Glutamatergic neuron (in vitro differentiated cells): ENCODE data around the gene ANXA7. TPM values are rescaled to one million over a fixed set of nuclear protein-coding genes. Genes with fewer than 3 reads are reported as not detected.
"Not testable (repeated sequence)": the region's sequence is repeated elsewhere in the genome, so short reads cannot be mapped to it uniquely, and the experiment has no call there.

Experiments used
- DNase-seq: peaks from one replicate; pipeline ENCODE4 v3.0.0; 2022
- H3K27ac Mint-ChIP-seq: one replicate; pipeline ENCODE4 v1.8.0; 2020; ENCODE audit warnings: mild to moderate bottlenecking, mixed read lengths, inconsistent platforms; ENCODE audit not compliant: unreplicated experiment
- H3K27me3 Mint-ChIP-seq: one replicate; pipeline ENCODE4 v1.8.0; 2020; ENCODE audit warnings: mild to moderate bottlenecking, moderate library complexity, mixed read lengths, inconsistent platforms; ENCODE audit not compliant: unreplicated experiment
- H3K36me3 Mint-ChIP-seq: one replicate; pipeline ENCODE4 v1.8.0; 2020; ENCODE audit warnings: mild to moderate bottlenecking, mixed read lengths, inconsistent platforms; ENCODE audit not compliant: unreplicated experiment
- H3K4me1 Mint-ChIP-seq: one replicate; pipeline ENCODE4 v1.8.0; 2020; ENCODE audit warnings: mild to moderate bottlenecking, low read depth, mixed read lengths, inconsistent platforms; ENCODE audit not compliant: unreplicated experiment
- H3K4me3 Mint-ChIP-seq: one replicate; pipeline ENCODE4 v1.8.0; 2020; ENCODE audit warnings: mild to moderate bottlenecking, mixed read lengths, inconsistent platforms; ENCODE audit not compliant: unreplicated experiment
- H3K9me3 Mint-ChIP-seq: one replicate; pipeline ENCODE4 v1.8.0; 2020; ENCODE audit warnings: mild to moderate bottlenecking, moderate library complexity, mixed read lengths, inconsistent platforms; ENCODE audit not compliant: unreplicated experiment
- total RNA-seq: library from RNA; stranded (reverse); fragmentation: NEBNext Ultra II Directional; extraction: Animal tissue kit (Norgen Biotek cat#: 25700); gene quantifications from one replicate; pipeline ENCODE4 v1.2.1, GENCODE V29; 2021; ENCODE audit not compliant: unreplicated experiment
- TF ChIP-seq, protein P1 (sequence below): fragments of 200-600 bp; sonication (generic); IDR thresholded peaks from one replicate; pipeline ENCODE4 v1.5.0; 2021; ENCODE audit not compliant: partially characterized antibody, unreplicated experiment

ANXA7 gene
- total RNA-seq, 1 donor from 2014 or later = 35.9 TPM

DNA sequence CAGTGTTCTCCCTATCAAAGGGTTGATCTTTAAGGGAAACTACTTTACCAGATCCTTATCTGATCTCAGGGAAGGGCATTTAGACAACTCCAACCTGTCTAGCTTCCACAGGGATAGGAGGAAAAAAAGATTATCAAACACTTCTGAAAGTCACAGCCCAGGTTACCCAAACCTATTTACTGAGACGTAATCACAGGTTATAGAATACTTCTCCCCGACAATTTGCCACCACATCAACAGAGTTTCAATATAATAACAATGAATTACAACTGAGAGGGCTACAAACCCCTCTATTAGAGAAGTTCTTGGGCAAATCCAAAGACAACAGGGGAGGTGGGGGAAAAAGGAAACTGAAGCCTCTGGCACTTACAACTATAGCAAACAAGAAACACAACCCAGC, 81.5 kb downstream of the ANXA7 start:
- TF ChIP-seq, protein P1, sequence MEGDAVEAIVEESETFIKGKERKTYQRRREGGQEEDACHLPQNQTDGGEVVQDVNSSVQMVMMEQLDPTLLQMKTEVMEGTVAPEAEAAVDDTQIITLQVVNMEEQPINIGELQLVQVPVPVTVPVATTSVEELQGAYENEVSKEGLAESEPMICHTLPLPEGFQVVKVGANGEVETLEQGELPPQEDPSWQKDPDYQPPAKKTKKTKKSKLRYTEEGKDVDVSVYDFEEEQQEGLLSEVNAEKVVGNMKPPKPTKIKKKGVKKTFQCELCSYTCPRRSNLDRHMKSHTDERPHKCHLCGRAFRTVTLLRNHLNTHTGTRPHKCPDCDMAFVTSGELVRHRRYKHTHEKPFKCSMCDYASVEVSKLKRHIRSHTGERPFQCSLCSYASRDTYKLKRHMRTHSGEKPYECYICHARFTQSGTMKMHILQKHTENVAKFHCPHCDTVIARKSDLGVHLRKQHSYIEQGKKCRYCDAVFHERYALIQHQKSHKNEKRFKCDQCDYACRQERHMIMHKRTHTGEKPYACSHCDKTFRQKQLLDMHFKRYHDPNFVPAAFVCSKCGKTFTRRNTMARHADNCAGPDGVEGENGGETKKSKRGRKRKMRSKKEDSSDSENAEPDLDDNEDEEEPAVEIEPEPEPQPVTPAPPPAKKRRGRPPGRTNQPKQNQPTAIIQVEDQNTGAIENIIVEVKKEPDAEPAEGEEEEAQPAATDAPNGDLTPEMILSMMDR = no peak
- H3K4me1 Mint-ChIP-seq = no peaks in the 10 kb centered on the region
- no peak overlapping the region for H3K27ac Mint-ChIP-seq
- H3K4me3 Mint-ChIP-seq = no peak overlapping the region
- no peaks in the 10 kb centered on the region for H3K36me3 Mint-ChIP-seq
- DNase-seq = no peak
- no peaks in the 10 kb centered on the region for H3K27me3 Mint-ChIP-seq
- H3K9me3 Mint-ChIP-seq = no peaks in the 10 kb centered on the region

DNA sequence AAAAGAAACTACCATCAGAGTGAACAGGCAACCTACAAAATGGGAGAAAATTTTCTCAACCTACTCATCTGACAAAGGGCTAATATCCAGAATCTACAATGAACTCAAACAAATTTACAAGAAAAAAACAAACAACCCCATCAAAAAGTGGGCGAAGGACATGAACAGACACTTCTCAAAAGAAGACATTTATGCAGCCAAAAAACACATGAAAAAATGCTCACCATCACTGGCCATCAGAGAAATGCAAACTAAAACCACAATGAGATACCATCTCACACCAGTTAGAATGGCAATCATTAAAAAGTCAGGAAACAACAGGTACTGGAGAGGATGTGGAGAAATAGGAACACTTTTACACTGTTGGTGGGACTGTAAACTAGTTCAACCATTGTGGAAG, 85.3 kb downstream of the ANXA7 start:
- not testable (repeated sequence) for DNase-seq, H3K9me3 Mint-ChIP-seq, H3K4me3 Mint-ChIP-seq, H3K36me3 Mint-ChIP-seq, H3K4me1 Mint-ChIP-seq, H3K27ac Mint-ChIP-seq, H3K27me3 Mint-ChIP-seq

DNA sequence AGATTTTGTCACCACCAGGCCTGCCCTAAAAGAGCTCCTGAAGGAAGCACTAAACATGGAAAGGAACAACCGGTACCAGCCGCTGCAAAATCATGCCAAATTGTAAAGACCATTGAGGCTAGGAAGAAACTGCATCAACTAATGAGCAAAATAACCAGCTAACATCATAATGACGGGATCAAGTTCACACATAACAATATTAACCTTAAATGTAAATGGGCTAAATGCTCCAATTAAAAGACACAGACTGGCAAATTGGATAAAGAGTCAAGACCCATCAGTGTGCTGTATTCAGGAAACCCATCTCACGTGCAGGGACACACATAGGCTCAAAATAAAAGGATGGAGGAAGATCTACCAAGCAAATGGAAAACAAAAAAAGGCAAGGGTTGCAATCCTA, 88.6 kb downstream of the ANXA7 start:
- not testable (repeated sequence) for H3K27ac Mint-ChIP-seq, H3K4me3 Mint-ChIP-seq, H3K4me1 Mint-ChIP-seq, H3K27me3 Mint-ChIP-seq, H3K36me3 Mint-ChIP-seq, DNase-seq, H3K9me3 Mint-ChIP-seq

Other genes with a start within 250 kb of the ANXA7 start
- gene ECD, start 246.1 kb downstream of the ANXA7 start, total RNA-seq = 31.3 TPM
- gene FAM149B1, start 245.9 kb downstream of the ANXA7 start, total RNA-seq = 31.3 TPM
- gene DNAJC9, start 166.8 kb downstream of the ANXA7 start, total RNA-seq = 37.5 TPM
- 89.2 TPM for gene MRPS16, start 161.4 kb downstream of the ANXA7 start, total RNA-seq
- gene CFAP70, start 55.2 kb downstream of the ANXA7 start, total RNA-seq = 1.3 TPM
- 3.5 TPM for gene MSS51, start 19.5 kb upstream of the ANXA7 start, total RNA-seq
- gene PPP3CB, start 82.0 kb upstream of the ANXA7 start, total RNA-seq = 67.9 TPM
- gene USP54, start 177.3 kb upstream of the ANXA7 start, total RNA-seq = 9.1 TPM
- 0.64 TPM for gene MYOZ1, start 227.4 kb upstream of the ANXA7 start, total RNA-seq
- gene SYNPO2L, start 242.0 kb upstream of the ANXA7 start, total RNA-seq = 0.42 TPM